GM12878 (cell line): ENCODE results near the gene BRME1. TPM values are rescaled to one million over a fixed set of nuclear protein-coding genes. Genes with fewer than 3 reads are reported as not detected.

ENCODE experiments used
- ATF2 ChIP-seq: IDR thresholded peaks from 2 replicates; pipeline ENCODE4 v1.6.1; 2012; ENCODE audit warnings: low read length, inconsistent platforms
- CBFB ChIP-seq: IDR thresholded peaks from 2 replicates; pipeline ENCODE4 v1.6.1; 2016; ENCODE audit warnings: antibody characterized with exemption, low read depth
- E2F4 ChIP-seq: IDR thresholded peaks from 2 replicates; pipeline ENCODE4 v1.6.1; 2012; ENCODE audit warnings: low read depth, low read length, improper control_type of control experiment
- FOXK2 ChIP-seq: fragments of 450-650 bp; IDR thresholded peaks from 2 replicates; pipeline ENCODE4 v1.6.1; 2017; ENCODE audit warnings: mild to moderate bottlenecking, moderate library complexity
- GATAD2B ChIP-seq: fragments of 450-650 bp; conservative IDR thresholded peaks from 2 replicates; pipeline ENCODE4 v1.6.1; 2017; ENCODE audit warnings: low read depth, mild to moderate bottlenecking, moderate library complexity
- KDM1A ChIP-seq: fragments of 200-600 bp; sonication (generic); IDR thresholded peaks from 2 replicates; pipeline ENCODE4 v1.6.1; 2016; ENCODE audit warnings: borderline replicate concordance
- NKRF ChIP-seq: fragments of 450-650 bp; conservative IDR thresholded peaks from 2 replicates; pipeline ENCODE4 v1.6.1; 2017; ENCODE audit warnings: mild to moderate bottlenecking, moderate library complexity
- PAX8 ChIP-seq: fragments of 450-650 bp; IDR thresholded peaks from 2 replicates; pipeline ENCODE4 v1.6.1; 2017; ENCODE audit warnings: mild to moderate bottlenecking, moderate library complexity
- PBX3 ChIP-seq: IDR thresholded peaks from 2 replicates; pipeline ENCODE4 v1.6.1; 2011; ENCODE audit warnings: mild to moderate bottlenecking, low read depth, low read length, moderate library complexity; ENCODE audit not compliant: insufficient replicate concordance
- STAT1 ChIP-seq: fragments of 450-650 bp; conservative IDR thresholded peaks from 2 replicates; pipeline ENCODE4 v1.6.1; 2014; ENCODE audit warnings: antibody characterized with exemption, mild to moderate bottlenecking
- TBL1XR1 ChIP-seq: IDR thresholded peaks from 2 replicates; pipeline ENCODE4 v1.6.1; 2012; ENCODE audit warnings: low read depth, low read length, improper control_type of control experiment
- WRNIP1 ChIP-seq: IDR thresholded peaks from 2 replicates; pipeline ENCODE4 v1.6.1; 2011; ENCODE audit warnings: low read depth, low read length, improper control_type of control experiment, borderline replicate concordance
- ZBTB4 ChIP-seq: fragments of 450-650 bp; formaldehyde crosslinking; IDR thresholded peaks from 2 replicates; pipeline ENCODE4 v1.4.0; 2022; ENCODE audit warnings: mild to moderate bottlenecking, moderate library complexity
- ZNF592 ChIP-seq: fragments of 450-650 bp; IDR thresholded peaks from 2 replicates; pipeline ENCODE4 v1.6.1; 2017; ENCODE audit warnings: mild to moderate bottlenecking, moderate library complexity
- polyA plus RNA-seq, 11 experiments: library from polyadenylated mRNA; depleted of rRNA in 4 of 11; unstranded in 6 of 11; stranded (reverse) in 5 of 11; fragments of >200 nt; fragmentation: Nextera tagmentation in 4 of 11; fragmentation: Illumina TruSeq in 1 of 11; extraction: Ambion mirVana in 4 of 11; extraction: Trizol in 1 of 11; gene quantifications; 1 replicate in 1 of 11; 2 replicates in 10 of 11; pipeline versions ENCODE4 v1.2.1 to v1.2.3, GENCODE V29; 2011 to 2016; ENCODE audit warnings: inconsistent platforms in 2 of 11, missing spikeins in 2 of 11, low read depth in 1 of 11
- total RNA-seq, 4 experiments: library from RNA; depleted of rRNA in 3 of 4; stranded (reverse); fragments of >200 nt in 3 of 4; fragmentation: Illumina TruSeq in 1 of 4; extraction: Trizol in 1 of 4; gene quantifications; 2 replicates each; pipeline versions ENCODE4 v1.2.1 to v1.2.3, GENCODE V29; 2013 to 2021

Gene BRME1
- total and polyA plus RNA-seq, 10 of the 15 experiments (the other 5 are each of a cell fraction or from before 2014, with no cell fraction given): 0.07 to 2.2 (median 1.1) TPM; not detected in 1

GRCh38 chr19:13880059-13881043, 25.6 kb downstream of the BRME1 start (continued):
- 0 out of 2 replicates have a peak, but pooled peaks have one; percentile 46 for TF ChIP-seq GATAD2B
- peak; percentile 91; the same call in 1 of the 2 replicates for TF ChIP-seq ZNF592
- TF ChIP-seq NKRF: no peak
- no peak for TF ChIP-seq FOXK2
- TF ChIP-seq TBL1XR1: no peak; the same call in 1 of the 2 replicates
- peak; percentile 90 for TF ChIP-seq STAT1
- 0 out of 2 replicates have a peak, but pooled peaks have one; percentile 30 for TF ChIP-seq CBFB
- TF ChIP-seq WRNIP1: no peak
- no peak for TF ChIP-seq E2F4
- no peak for TF ChIP-seq PAX8
- no peak for TF ChIP-seq ZBTB4
- TF ChIP-seq ATF2: no peak
- TF ChIP-seq KDM1A: no peak
- no peak for TF ChIP-seq PBX3
